Fibroblast of skin of right quadriceps (primary cell): ENCODE data around the gene BUD13.
"Not testable (repeated sequence)": the region's sequence is repeated elsewhere in the genome, so short reads cannot be mapped to it uniquely, and the experiment has no call there.

Source experiments
- DNase-seq: peaks from one replicate; pipeline ENCODE4 v3.0.0-alpha.2; 2013

The BUD13 gene

DNA sequence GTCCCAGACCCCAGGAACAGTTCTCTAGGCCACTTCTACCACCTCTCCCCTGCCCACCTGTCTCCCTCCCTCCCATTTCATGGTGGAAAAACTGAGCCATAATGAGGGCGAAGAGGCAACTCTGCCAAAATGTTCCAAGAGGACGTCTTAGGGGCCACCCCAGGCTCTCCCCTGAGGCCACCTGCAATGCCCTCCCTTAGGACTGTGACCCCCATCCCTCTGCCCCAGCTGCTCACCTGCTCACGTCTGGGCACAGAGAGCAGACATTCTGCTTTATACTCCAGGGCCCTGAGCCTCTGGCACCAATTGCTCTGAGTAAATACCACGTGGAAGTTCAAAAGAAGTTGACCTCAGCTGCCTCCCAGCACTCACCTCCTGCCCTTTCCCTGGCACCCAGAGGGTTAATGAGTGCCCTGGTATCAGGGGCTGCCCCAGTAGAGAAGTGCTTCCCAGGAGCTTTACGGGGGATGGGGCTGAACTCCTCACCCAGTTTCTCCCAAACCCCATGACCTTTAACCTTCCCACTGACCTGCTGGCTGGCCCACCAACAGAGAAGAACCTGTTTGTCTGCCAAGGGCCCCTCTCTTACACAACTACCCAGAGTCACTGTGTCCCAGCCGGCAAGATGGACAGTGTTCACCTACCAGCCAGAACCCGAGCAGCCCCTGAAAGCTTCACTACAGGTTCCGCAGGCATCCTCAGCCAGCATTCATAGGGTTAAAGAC, 19.5 kb upstream of the BUD13 start:
- DNase-seq, result no peak

DNA sequence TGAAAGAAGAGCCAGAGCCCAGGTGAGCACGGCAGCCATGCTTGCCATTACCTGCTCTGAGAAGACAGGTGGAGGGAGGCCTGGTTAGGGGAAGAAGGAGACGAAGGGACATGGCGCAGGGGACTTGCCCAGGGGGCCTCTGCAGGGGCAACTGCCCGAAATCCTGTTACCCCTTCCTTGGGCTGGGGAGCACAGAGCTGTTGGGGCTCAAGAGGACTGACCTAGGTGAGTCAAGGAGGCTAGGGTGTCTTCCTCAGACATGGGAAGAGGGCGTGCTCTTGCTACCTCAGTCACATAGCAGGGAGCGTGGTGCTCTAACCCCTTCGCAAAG, 19.0 kb upstream of the BUD13 start, which contains the start of gene APOA5:
APOA5 (minus strand) TSS at position 67 of the 331 bp plus-strand sequence; CDS start at position 48, 19 bp downstream.
- DNase-seq, result no peak

DNA sequence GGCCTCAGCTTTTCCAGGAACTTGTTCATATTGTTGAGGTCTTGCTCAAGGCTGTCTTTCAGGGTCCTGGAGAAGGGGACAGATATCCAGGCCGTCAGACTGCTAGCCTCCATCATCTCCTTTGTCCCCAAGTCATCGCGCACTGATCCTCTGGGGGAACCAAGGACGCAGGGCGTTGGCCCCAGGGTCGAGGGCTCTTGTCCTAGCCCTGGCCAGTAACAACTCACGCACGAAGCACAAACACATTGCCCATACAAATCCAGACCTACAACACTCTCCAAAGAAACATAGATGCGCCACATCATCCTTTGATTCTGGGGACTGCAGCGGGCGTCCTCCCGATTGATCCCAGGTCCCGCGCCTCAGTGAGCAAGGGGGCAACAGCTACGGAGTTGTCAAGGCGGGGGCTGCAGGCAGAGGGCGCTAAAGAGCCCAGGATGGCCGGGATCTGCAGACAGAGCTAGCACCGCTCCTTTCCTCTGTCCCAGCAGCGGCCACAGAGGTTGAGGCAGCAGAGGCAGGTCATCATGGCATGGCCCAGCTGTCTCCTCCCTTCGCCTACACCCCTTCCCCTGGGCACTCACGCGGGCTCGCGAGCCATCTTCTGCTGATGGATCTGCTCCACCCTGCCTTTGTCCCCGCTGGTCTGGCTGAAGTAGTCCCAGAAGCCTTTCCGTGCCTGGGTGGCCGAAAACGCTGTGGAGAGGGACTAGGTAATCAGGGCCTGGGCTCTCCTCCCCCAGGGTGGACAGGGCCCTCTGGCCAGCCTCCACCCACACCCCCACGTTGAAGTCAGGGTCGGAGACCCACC, 18.4 kb upstream of the BUD13 start:
- peak; percentile 53 for DNase-seq

DNA sequence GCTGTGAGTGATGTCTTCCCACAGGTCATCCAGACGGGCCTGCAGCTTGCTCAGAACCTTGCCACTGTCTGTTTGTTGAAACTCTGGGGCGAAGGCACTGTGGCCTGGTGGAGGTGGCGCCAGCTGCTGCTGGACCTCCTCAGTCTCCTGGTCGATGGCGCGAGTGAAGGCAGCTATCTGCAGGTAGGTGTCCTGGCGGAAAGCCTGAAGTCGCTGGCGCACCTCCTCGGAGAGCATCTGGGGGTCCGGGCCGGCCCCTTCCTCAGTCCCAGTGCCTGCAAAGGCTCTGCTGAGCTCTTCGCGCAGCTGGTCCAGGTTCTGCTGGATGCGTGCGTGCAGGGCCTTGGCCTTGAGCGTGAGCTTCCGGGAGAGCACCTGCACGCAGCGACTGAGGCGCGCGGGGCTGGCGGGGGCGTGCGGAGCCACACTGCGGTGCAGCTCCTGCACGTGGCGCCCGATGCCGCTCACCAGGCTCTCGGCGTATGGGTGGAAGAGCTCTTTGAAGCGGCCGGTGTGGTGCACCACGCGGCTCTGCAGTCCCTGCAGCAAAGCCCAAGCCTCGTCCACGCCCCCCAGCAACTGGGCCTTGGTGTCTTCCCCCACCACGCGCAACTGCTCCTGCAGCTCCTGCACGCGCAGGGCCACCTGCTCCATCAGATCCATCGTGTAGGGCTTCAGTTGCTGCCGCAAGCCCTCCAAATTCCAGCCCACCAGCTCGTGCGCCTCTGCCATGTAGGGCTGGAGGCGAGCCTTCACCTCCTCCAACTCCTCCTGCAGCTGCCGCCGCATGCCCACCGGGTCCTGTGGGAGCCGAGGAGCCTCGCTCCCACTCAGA, 17.6 kb upstream of the BUD13 start:
- DNase-seq, result no peak

DNA sequence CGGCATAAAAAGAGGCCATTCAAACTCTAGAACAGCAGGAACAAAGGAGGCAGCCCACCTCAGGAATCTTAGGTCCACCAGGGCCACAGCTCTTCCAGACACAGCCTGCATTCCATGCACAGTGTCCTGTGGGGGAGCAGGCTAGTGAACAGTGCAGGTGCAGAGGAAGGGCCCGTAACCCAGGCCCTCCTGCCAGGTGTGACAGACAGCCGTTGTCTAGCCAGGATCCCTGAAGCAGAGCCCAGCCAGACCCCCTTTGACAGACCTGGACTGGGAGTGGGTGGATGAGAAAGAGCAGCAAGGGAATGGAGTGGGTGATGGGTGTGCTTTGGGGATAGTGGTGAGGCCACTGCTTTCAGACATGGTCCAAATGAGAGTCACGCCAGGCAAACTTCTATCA, 16.2 kb upstream of the BUD13 start:
- no peak for DNase-seq

DNA sequence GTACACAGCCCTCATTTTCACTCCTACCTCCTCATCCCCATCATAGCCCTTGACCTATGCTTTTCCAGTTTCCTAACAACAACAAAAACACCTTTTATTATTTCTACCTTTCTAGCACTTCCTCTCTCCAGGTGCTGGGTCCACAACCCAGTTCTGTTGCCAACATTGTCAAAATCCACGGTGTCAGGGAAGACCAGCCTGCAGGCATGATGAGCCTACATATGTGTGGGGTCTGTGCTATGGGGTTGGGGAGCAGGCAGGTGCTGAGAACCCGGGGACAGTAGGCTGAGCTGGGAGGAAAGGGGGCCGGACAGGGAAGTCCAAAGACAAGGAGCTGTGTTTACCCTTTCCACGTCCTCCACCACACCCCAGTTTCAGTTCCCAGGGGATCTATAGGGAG, 15.7 kb upstream of the BUD13 start:
- no peak for DNase-seq

DNA sequence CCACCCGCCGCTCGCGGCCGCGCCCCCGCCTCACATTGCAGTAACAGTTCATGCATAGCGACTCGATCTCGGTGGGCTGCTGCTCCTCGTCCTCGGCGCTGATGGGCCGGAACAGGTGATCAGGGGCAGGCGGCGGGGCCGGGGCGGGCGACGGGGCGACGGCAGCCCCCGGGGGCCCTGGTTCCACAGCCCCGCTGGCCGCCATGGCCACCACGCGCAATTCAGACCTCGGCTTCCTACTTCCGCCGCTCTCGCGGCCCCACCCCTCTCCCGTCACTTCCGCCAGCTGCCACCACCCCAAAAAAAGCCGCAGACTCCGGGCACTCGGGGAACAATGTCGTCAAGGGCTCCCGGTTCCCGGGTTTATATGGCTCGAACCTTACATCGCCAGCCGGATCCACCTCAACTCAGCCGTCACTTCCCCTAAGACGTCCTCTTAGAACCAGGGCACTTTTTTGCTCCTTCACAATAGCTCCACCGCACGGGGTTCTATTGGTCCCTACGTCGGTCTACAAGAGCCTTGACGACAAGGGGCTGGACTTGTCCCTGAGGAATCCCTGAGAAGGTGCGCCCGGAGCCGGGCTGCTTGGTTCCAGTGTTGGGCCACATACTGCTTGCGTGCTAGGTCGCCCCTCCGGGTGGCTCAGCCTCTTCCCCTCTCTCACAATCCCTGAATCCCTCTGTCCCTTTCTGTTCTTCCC, 15.1 kb upstream of the BUD13 start, which contains the start of gene ZPR1:
ZPR1 (minus strand) TSS at position 238 of the 701 bp plus-strand sequence; CDS start at position 205, 33 bp downstream.
- DNase-seq, result peak; percentile 64

DNA sequence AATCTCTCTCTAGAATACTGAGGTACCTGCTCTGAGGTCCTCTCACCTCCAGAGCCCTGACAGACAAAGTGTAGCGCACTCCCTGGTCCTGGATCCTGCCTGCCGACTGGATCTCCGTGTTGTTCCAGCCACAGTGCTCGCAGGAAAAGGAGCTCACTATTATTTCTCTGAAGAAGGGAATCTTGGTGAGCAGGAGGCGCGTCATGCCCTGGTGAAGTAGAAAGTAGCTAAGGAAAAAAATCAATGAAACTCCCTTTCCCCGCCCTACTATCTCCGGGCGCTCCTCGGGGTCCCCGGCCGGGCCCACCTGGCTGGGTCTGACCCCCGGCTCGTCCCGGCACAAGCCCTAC, 14.6 kb upstream of the BUD13 start:
- no peak for DNase-seq

DNA sequence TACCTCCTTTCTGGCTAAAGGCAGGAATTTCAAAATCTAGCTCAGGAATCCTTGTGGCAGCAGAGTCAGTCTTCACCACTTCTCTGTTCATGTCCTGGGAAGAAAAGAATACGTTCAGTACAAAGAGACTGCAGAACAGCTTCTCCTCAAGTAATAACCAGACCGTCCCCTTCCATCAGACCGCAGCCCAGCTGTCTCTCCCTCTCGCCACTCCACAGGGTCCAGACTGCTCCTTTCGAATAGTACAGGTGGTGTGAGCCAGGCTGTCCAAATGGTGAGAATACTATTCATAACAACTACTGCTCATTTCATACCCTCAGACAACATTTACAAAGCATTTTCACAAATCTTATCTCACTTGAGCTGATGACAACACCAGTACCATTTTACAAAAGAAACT, 14.2 kb upstream of the BUD13 start:
- no peak for DNase-seq

DNA sequence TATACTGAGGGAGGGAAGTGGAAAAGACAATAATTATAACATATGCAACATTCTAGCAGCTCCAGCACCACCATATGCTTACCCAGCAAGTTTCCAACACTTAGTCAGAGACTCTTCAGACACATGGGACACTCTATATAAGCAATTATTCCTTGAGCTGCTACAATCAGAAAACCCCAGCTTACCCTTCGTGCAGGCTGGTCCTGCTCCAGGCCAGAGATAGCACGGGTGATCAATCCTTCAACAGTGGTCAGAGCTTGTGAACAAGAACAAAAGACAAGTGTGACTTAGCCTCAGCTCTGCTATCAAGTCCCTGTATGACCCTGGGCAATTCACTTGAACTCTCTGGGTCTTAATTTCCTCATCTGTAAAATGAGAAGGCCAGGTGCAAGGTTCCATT, 13.5 kb upstream of the BUD13 start:
- no peak for DNase-seq

DNA sequence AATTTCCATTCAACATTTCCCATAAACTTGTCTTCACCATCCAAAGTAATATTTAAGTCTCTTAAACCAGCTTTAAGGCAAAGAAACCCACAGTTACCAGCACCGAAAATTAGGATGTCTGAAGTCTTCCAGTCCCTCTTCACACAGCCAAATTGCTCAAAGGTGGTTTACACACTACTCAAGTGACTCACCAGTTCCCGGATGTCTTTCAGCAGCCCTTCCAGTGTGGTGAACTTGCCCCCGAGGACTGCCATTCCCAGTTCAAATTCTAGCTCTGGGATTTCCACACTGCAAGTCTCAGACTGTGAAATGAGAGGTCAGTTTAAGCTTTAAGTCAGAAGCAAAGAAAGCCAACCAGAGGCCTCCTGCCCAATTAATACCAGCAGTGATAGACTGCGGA, 9.9 kb upstream of the BUD13 start:
- no peak for DNase-seq

DNA sequence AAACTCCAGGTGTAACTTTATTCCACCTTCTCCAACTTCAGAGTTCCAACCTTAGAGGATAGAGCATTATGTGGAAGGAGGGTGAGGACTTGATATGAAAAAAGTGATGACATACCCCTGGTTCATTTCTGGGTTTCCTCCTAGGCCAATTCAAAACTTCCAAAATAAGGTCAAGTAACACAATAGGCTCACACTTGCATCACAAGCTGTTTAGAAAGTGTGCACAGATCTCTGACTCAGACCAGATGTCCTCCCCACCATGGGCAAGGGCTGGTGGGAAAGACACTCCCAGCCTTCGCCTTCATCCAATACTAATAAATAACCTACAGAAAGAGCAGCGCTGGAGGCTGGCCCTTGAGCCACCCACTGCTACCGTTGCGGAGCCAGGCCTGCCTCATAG, 5.8 kb upstream of the BUD13 start:
- no peak for DNase-seq

DNA sequence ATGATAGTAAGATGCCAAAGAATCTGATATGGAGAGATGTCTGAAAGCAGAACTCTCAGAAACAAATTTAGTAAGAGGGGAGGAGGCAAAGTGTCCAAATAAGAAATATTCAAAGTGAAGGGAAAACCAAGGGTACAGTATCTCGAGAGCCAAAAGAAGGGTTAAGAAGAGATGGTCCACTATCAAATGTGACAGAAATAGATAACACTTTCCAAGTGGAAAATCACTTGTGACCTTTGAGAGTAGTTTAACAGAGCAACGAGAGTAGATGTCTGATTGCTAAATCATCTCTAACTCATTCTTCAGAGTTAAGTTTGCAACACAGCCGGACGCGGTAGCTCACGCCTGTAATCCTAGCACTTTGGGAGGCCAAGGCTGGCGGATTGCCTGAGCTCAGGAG, 4.3 kb upstream of the BUD13 start:
- no peak for DNase-seq

DNA sequence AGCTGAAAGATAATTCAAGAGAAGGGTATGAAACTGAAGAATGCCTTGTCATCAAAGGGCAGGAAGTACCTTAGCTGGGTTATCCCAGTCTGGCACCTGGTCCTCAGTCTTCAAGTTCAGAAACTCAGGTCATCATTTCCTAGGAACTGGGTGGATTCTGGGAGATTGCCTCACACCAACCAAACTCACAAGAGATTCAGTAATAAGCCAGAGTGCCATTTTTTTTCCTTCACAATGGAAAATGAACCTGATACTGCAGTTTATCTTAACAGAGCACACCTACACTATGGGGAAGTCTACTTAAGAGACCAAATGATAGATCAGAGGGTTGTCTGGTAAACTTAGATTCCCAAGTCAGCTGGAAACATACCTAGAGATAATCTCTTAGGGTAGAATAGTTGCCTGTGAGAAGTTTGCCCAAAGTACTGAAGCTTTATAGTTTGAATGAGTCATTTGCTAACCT, 3.8 kb upstream of the BUD13 start:
- DNase-seq, result no peak

DNA sequence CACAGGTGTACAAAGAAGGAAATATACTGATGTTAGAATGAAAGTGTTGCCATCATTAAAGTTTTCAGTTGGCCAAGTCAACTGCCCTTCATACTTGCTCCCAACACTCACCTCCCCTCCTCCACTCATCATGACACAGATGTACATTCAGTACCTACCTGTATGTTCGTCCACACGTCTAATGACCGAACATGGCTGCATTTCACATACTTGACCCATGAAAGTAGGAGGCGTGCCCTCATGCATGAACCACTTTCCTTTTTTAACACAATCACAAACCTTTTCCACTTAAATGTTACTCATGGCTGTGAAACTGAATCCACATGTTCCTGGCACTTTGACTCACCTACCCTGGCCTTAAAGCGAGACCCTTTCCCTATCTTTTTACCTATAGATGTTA, 3.2 kb upstream of the BUD13 start:
- no peak for DNase-seq

DNA sequence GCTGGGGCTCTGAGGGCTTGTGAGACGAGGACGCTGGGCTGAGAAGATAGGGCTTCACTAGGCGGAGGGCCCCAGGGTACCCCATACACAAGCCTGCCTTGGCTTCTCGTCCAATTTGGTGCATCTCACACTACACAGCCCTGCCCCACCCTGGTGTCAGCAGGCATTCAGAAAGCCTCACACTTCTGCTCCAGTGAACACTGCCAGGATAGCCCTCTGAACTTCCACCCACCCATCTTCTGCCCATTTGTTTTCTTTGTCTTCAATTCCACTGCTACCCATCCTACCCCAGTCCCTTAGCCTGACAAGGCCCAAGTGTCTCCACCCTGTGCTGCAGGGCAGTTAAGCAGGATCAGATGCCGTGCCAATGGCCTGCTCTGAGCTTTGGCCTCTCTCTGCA, 1.9 kb upstream of the BUD13 start:
- DNase-seq, result no peak

DNA sequence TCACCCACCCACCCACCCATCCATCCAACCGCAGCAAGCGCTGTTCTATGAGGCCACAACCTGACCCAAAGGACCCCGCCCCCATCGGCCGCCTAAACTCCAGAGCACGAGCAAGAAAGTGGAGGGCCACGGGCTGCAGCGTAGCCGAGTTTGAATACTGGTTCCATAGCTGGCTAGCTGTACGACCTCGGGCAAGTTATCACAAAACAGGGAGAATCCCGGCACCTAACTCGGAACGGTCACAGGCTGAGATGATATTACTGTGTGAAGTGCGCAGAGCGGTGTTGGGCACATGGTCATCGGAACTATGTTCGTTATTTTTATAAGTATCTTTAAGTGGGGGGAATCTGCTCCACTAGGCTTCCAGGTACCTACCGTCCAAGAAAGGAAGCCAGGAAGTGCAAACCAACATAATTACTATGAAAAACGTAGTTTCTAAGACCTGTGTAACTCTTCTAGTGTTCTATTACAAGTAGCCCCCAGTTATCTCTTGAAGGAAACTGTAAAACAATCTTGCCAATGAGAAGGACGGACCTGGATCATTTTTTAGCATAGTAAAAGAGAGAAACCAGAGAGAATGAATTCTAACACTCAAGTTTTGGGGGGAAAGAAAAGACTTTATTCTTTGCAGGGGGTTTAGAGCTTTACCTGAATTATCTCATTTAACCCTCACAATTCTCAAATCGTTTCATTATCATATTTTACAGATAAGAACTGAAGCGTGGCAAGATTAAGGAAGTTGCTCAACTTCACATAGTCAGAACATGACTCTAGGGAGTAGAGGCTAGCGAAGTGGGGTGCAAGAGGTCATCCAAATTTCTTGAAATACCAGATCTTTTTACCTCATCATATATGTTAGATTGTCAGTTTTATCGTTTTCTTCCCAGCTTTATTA, 663 bp upstream of the BUD13 start:
- DNase-seq, result no peak

DNA sequence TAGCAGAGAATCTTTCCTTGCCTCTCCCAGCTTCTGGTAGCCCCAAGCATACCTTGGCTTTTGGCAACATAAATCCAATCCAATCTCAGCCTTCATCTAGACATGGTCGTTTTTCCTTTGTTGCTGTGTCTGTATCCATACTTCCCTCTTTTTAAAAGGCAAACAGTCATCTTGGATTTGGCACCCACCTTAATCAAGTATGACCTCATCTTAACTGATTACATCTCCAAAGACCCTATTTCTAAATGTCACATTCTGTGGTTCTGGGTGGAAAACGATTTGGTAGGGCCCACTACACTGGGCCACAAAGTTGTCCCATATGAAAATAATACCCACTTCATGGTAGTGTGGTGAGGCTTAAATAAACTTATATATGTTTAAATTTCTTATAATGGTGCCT, 852 bp downstream of the BUD13 start:
- DNase-seq, result no peak

DNA sequence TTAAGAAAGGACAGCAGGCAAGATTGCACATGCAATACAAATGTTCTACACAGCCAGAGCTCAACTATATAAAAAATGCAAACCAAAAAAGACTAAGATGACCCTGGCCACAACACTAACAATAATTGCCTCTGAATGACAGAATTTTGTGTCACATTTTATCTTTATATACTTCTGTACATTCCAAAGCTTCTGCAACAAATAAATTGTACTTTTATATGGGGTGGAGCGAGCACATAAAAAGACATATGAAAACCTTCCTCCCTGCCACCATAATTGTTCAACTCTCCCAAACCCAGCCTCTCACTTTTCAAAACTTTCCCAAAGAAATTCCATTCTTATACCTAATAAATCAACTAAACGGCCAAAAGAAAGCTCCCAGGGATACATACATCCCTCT, 10.7 kb downstream of the BUD13 start:
- DNase-seq, result no peak

DNA sequence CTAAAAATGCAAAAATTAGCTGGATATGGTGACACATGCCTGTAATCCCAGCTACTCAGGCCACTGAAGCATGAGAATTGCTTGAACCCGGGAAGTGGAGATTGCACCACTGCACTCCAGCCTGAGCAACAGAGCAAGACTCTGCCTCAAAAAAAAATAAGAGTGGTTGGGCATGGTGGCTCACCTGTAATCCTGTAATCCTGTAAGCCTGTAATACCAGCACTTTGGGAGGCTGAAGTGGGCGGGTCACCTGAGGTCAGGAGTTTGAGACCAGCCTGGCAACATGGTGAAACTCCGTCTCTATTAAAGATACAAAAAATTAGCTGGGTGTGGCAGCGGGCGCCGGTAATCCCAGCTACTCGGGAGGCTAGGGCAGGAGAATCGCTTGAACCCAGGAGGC, 16.7 kb downstream of the BUD13 start:
- not testable (repeated sequence) for DNase-seq

DNA sequence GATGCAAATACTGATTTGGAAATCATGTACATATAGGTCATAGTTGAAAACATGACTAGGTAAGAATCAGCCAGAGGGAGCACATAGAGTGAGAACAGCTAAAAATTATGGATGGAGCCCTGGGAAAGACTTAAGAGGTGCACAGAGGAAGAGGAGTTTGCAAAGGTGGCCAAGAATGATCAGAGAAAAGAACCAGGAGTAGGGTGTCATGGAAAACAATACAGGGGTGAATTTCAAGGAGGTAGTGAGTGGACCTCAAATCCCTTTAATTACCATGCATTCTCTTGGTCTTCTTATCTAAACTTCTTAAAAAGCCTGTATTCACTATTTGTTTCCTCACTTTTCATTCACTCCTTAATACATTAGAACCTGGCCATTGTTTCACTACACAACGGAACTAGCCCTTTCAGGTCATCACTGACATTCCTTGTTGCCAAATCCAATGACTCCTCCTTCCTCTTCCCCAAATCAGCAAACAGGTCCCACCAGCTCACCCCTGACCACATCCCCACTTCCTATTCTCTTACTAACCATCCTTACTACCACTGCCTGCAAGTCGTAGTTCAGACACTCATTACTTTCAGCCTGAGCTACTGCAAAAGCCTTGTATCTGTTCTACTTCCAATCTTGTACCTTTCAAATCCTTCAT, 22.6 kb downstream of the BUD13 start:
- no peak for DNase-seq
